HG02884 (cell line): ENCODE measurements around the gene PCSK4.
"Not testable (repeated sequence)": the region's sequence is repeated elsewhere in the genome, so short reads cannot be mapped to it uniquely, and the experiment has no call there.

Experiments
- ATAC-seq: cut with Tn5 transposase; IDR thresholded peaks from one replicate; pipeline ENCODE4 v1.9.1; 2021; ENCODE audit warnings: mild to moderate bottlenecking, moderate library complexity; ENCODE audit not compliant: unreplicated experiment

Gene PCSK4

GRCh38 chr19:1441677-1442438 is 48.3 kb downstream of the PCSK4 start:
- no peak for ATAC-seq

DNA sequence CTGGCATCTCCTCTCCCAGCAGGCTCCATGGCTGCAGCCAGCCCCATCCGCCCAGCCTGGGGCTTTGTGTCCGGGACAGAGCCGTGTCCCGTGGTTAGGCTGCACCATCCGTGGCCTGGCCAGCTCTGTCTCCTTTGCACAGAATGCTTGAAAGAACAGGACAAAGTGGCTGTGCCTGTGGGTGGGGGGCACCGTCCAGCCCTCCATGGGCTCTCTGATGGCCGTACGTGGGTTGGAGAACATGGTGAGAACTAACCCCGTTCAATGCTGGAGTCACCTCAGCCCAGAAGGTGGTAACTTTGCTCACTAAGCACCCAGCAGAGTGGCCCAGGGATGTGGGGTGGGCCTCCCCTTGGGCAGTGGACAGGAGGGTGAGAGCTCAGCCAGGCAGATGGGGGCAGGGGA is 49.1 kb downstream of the PCSK4 start:
- no peak for ATAC-seq

DNA sequence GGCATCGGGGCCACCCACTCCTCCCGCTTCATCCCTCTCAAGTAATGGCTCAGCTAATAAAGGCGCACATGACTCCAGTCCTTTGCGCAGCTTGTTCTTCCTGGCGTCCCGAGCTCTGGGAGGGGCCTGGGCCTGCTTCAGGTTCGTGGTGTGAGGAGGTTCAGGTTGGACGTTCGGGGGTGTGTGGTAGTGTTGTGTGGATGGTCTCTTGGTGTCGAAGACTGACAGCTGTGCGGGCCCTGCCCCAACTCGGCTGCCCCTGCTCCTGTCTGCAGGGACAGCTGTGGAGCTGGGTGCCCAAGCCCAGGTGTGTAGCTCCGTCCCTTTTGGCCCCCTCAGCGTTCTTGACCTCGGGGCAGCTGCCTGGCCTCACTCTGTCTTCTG is 49.7 kb downstream of the PCSK4 start:
- no peak for ATAC-seq

GRCh38 chr19:1439525-1440417 is 50.4 kb downstream of the PCSK4 start:
- not testable (repeated sequence) for ATAC-seq

DNA sequence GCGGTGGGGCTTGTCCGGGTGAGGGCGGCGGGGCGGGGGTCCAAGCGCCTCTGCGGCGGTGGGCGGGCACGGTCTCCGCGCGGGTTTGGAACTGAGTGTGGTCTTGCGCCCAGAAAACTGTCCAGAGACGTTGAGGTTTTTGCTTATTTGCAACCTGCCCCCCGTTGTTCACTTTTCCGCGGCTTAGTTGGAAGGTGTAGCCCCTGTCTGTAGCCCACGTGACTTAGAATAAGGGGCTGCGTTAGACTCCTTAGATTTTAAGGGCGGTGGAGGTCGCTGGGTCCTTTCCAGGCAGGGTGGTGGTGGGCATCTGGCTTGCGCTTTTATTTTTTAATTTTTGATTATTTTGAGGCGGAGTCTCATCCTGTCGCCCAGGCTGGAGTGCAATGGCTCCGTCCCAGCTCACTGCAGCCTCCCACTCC is 51.2 kb downstream of the PCSK4 start:
- no peak for ATAC-seq

DNA sequence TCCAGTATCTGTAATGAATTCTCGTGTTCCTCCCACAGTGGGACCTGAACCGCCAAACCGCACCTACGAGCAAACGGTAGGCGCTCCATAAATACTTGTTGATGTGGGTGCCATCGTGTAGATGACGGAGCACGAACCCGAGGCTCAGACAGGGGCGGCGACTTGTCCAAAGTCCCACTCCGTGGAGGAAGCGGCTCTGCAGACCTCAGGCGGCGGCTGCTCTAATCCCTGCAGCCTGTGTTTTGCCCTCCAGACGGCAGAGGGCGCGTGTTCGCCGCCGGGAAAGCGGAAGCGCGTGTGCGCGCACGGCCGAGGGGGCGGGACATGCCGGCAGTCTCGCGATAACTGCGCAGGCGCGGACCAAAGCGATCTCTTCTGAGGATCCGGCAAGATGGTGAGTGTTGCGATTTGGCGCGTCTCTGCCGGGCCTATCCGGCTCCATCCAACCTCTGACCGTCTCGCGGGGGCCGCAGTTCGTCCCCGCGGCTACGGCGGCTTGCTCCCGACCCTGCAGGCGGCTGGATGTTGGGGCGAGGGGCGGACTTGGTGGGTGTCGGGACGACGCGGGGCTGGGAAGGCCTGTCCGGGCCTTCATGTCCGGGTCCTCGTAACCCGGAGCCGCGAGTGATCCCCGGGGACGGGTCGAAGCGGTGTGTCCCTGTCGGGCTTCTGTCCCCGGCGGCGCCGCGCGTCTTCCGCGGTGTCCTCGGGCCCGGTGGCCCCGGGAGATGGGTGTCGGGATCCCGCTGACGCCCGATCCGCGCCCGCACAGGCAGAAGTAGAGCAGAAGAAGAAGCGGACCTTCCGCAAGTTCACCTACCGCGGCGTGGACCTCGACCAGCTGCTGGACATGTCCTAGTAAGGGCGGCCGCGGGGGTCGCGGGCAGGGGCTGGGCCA is 51.9 kb downstream of the PCSK4 start, which contains the start of gene RPS15:
RPS15 (plus strand) TSS at position 362 of the 898 bp plus-strand sequence; CDS start at position 392, 30 bp downstream.
- ATAC-seq, result peak; percentile 79

DNA sequence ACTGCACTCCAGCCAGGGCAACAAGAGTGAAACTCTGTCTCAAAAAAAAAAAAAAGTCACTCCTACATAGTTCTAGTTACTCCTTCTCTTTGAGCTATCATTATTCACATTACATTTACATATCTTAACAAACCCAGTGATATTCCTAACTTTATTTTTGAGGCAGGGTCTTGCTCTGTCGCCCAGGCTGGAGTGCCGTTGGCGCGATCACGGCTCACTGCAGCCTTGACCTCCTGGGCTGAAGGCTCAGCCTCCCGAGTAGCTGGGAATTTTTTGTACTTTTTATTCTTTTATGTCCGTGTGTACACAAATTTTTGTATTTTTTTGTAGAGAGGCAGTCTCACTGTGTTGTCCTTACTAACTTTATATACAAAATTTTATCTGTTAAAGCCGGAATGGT is 52.5 kb downstream of the PCSK4 start:
- no peak for ATAC-seq

- no peak for ATAC-seq
Observed at GRCh38 chr19:1435378-1435989, 54.7 kb downstream of the PCSK4 start.

GRCh38 chr19:1434577-1435060 is 55.5 kb downstream of the PCSK4 start:
- ATAC-seq, result no peak

DNA sequence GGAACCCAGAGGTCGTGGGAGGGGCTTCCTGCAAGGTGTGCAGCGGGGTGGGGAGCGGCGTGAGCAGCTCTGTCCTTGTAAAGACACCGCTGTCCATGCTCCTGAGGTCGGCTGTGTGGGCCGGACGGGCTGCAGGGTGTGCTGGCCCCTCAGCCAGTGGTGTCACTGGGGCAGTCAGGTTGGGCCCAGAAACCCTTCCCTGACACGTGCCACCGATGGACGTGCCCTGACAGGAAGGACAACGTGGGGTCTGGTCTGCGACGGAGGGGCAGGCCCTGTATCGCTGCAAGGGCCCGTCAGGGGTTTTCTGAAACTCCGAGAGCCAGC is 56.1 kb downstream of the PCSK4 start:
- ATAC-seq, result no peak

GRCh38 chr19:1433119-1434039 is 56.8 kb downstream of the PCSK4 start:
- ATAC-seq, result no peak

GRCh38 chr19:1432507-1432887 is 57.7 kb downstream of the PCSK4 start:
- ATAC-seq, result no peak

DNA sequence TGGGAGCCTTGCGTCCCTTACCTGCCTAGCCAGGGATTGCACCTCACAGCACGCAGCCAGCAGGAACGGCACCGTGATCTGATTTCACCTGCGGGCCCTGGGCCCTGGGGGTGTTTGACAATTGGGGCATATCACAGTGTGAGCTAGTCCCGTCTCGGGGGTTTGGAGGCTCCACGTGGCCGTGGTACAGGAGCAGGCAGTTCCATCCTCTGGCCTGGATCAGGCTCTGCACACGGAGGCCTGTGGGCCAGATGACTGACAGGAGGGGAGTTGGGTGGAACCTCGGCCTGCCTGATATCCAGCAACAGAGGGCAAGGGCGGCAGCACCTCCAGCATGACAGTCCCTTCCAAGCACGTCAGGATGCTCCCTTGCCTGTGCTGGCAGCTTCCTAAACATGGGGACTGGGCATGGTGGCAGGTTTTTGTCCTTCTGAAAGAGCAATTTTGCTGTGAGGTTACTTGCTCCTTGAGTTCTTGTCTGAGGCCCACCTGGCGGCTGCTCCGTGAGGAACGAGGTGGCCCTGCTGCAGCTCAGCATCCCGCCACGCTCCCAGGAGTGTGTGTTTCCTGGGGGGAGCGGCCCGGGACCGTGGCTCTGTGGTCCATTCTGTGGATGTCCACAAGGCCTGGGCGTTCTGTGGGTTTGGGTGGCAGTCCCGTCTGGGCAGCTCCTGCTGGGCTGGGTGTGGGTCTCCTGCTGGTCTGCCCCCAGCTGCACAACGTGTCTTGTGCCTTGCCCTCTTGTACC is 58.2 kb downstream of the PCSK4 start:
- no peak for ATAC-seq
